ENCODE data around the gene CDH3.

Gene CDH3

GRCh38 chr16:68652659-68653058 is 7.5 kb downstream of the CDH3 start:
- Histone ChIP-seq H3K4me2 (ENCODE audit: low read depth, low read length) (no peak overlapping the region), H3K27me3 (replicated peaks; ENCODE audit: insufficient read depth, low read length) (0 out of 2 replicates have a peak, but pooled peaks cover 4% of the 10 kb centered on the region), H3K4me1 (ENCODE audit: low read length) (no peaks in the 10 kb centered on the region), H3K9me2 (replicated peaks; ENCODE audit: insufficient read depth, low read length) (no peaks in the 10 kb centered on the region), H3K9me3 (replicated peaks; ENCODE audit: insufficient read depth, low read length) (no peaks in the 10 kb centered on the region), H3K36me3 (replicated peaks; ENCODE audit: insufficient read depth, low read length) (no peaks in the 10 kb centered on the region), H3K79me2 (ENCODE audit: low read length) (no peaks in the 10 kb centered on the region), H2AFZ (ENCODE audit: low read length) (no peak overlapping the region), H3F3A (ENCODE audit: insufficient read depth, low read length) (no peaks in the 10 kb centered on the region), H3K27ac (ENCODE audit: low read length) (no peak overlapping the region), H3K9ac (ENCODE audit: low read length) (no peak overlapping the region), H4K20me1 (ENCODE audit: insufficient read depth, low read length) (no peaks in the 10 kb centered on the region), H3K4me3 (ENCODE audit: low read length) (no peak overlapping the region)
- no peak for TF ChIP-seq EZH2 (optimal IDR thresholded peaks at IDR 0.05; ENCODE audit: low read depth, low read length)
- no peak for TF ChIP-seq CTCF (IDR thresholded peaks at IDR 0.05; ENCODE audit: low read length)
- no peak for TF ChIP-seq EZH2phosphoT487 (IDR thresholded peaks at IDR 0.05; ENCODE audit: low read length)
- DNase-seq, result no peak

GRCh38 chr16:68655806-68656205 is 10.7 kb downstream of the CDH3 start:
- Histone ChIP-seq H3K9me2 (replicated peaks; ENCODE audit: insufficient read depth, low read length) (no peaks in the 10 kb centered on the region), H3K27ac (ENCODE audit: low read length) (no peak overlapping the region), H3F3A (ENCODE audit: insufficient read depth, low read length) (no peaks in the 10 kb centered on the region), H3K27me3 (replicated peaks; ENCODE audit: insufficient read depth, low read length) (0 out of 2 replicates have a peak, but pooled peaks cover 4% of the 10 kb centered on the region), H3K79me2 (ENCODE audit: low read length) (no peaks in the 10 kb centered on the region), H3K4me1 (ENCODE audit: low read length) (no peaks in the 10 kb centered on the region), H2AFZ (ENCODE audit: low read length) (no peak overlapping the region), H3K9me3 (replicated peaks; ENCODE audit: insufficient read depth, low read length) (no peaks in the 10 kb centered on the region), H3K36me3 (replicated peaks; ENCODE audit: insufficient read depth, low read length) (no peaks in the 10 kb centered on the region), H4K20me1 (ENCODE audit: insufficient read depth, low read length) (no peaks in the 10 kb centered on the region), H3K9ac (ENCODE audit: low read length) (no peak overlapping the region), H3K4me3 (ENCODE audit: low read length) (no peak overlapping the region), H3K4me2 (ENCODE audit: low read depth, low read length) (no peak overlapping the region)
- TF ChIP-seq EZH2 (optimal IDR thresholded peaks at IDR 0.05; ENCODE audit: low read depth, low read length) (no peak), EZH2phosphoT487 (IDR thresholded peaks at IDR 0.05; ENCODE audit: low read length) (no peak), CTCF (IDR thresholded peaks at IDR 0.05; ENCODE audit: low read length) (no peak)
- DNase-seq, result no peak

DNA sequence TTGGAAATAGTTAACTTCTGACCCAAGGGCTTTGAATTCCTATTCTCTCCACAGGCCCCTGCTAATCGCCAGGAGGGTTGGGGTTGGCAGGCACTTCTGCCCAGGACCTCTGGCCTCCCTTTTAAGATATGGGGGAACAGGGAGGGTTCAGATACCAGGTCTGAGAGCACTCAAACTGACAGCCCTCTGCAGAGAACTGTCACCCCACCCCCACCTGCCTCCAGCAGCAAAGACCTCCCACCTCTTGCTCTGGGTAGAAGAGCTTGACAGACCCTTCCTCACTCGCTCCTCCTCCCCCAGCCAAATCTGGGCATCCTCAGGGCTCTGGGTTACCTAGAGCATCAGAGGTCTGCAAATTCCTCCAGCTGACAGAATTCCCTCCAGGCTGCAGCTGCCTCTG is 11.6 kb downstream of the CDH3 start:
- Histone ChIP-seq H3K27me3 (replicated peaks; ENCODE audit: insufficient read depth, low read length) (0 out of 2 replicates have a peak, but pooled peaks cover 4% of the 10 kb centered on the region), H3K79me2 (ENCODE audit: low read length) (no peaks in the 10 kb centered on the region), H3K9me3 (replicated peaks; ENCODE audit: insufficient read depth, low read length) (no peaks in the 10 kb centered on the region), H2AFZ (ENCODE audit: low read length) (no peak overlapping the region), H3K4me1 (ENCODE audit: low read length) (no peaks in the 10 kb centered on the region), H4K20me1 (ENCODE audit: insufficient read depth, low read length) (no peaks in the 10 kb centered on the region), H3K27ac (ENCODE audit: low read length) (no peak overlapping the region), H3K9ac (ENCODE audit: low read length) (no peak overlapping the region), H3K4me2 (ENCODE audit: low read depth, low read length) (no peak overlapping the region), H3K4me3 (ENCODE audit: low read length) (no peak overlapping the region), H3K36me3 (replicated peaks; ENCODE audit: insufficient read depth, low read length) (no peaks in the 10 kb centered on the region), H3F3A (ENCODE audit: insufficient read depth, low read length) (no peaks in the 10 kb centered on the region), H3K9me2 (replicated peaks; ENCODE audit: insufficient read depth, low read length) (no peaks in the 10 kb centered on the region)
- no peak for TF ChIP-seq EZH2phosphoT487 (IDR thresholded peaks at IDR 0.05; ENCODE audit: low read length)
- TF ChIP-seq EZH2 (optimal IDR thresholded peaks at IDR 0.05; ENCODE audit: low read depth, low read length), result no peak
- TF ChIP-seq CTCF (IDR thresholded peaks at IDR 0.05; ENCODE audit: low read length), result no peak
- DNase-seq, result no peak

Measured in MM.1S (cell line).